Pancreas (tissue), 10 donors: ENCODE results near the gene KATNAL1. TPM values are rescaled to one million over a fixed set of nuclear protein-coding genes. Genes with fewer than 3 reads are reported as not detected.

Source experiments
- ATAC-seq, 4 donors: fragments of 200-7000 bp; cut with Tn5 transposase; one replicate each; pipeline versions ENCODE4 v1.8.0 to v1.9.1; 2020; ENCODE audit warnings: mild to moderate bottlenecking in 4 of 4, moderate library complexity in 4 of 4
- DNase-seq, 6 donors: peaks; one replicate each; pipeline ENCODE4 v3.0.0-alpha.2; 2020
- FAIRE-seq: peaks from 2 replicates; lab custom pipeline; 2012; peaks lifted over from hg19 to GRCh38; lab: Jason Lieb, UNC
- H3K27ac ChIP-seq, 4 donors: fragments of 200-600 bp; sonication (generic); 1 replicate in 3 of 4; 2 replicates in 1 of 4; pipeline versions ENCODE4 v1.5.0 to v1.8.0; 2020
- H3K27me3 ChIP-seq, 4 donors: fragments of 200-600 bp; one replicate each; pipeline ENCODE4 v1.8.0; 2021
- H3K36me3 ChIP-seq, 3 donors: fragments of 200-600 bp; sonication (generic) in 1 of 3; one replicate each; pipeline versions ENCODE4 v1.5.0 to v1.8.0; 2020 to 2021
- H3K4me1 ChIP-seq, 3 donors: fragments of 200-600 bp; one replicate each; pipeline ENCODE4 v1.8.0; 2021
- H3K4me3 ChIP-seq, 4 donors: fragments of 200-600 bp; sonication (generic) in 2 of 4; one replicate each; pipeline versions ENCODE4 v1.5.0 to v1.8.0; 2020 to 2021
- H3K9me3 ChIP-seq, 4 donors: fragments of 200-600 bp; one replicate each; pipeline ENCODE4 v1.8.0; 2021
- CTCF ChIP-seq, 4 donors: fragments of 200-600 bp; sonication (generic) in 3 of 4; IDR thresholded peaks; one replicate each; pipeline versions ENCODE4 v1.5.0 to v1.8.0; 2021; ENCODE audit warnings: antibody characterized with exemption in 4 of 4
- WGBS, 2 donors: extraction: QIAGEN DNeasy Blood & Tissue Kit; methylation state at CpG; one replicate each; pipeline ENCODE4 v1.1.7; 2013; 5-methylcytosine and 5-hydroxymethylcytosine counted together
- intact Hi-C, 3 donors: fragments of 100-400 bp; cut with DNase I; formaldehyde crosslinking; loops; one replicate each; pipeline versions ENCODE4 v1.11.1 to v1.14.2; 2022
- polyA plus RNA-seq, 2 donors: library from polyadenylated mRNA; stranded (reverse); fragments of 200-250 nt; gene quantifications; one replicate each; pipeline ENCODE4 v1.2.3, GENCODE V29; 2013
- total RNA-seq, 6 donors: library from RNA; stranded (reverse); fragmentation: NEBNext Ultra II Directional in 4 of 6; extraction: Animal tissue kit (Norgen Biotek cat#: 25700) in 4 of 6; gene quantifications; one replicate each; pipeline versions ENCODE4 v1.2.1 to v1.2.4, GENCODE V29; 2021 to 2023
- donor health status: healthy with polysubstance abuse.
- donor health status: DM: no; HTN: no; CAD: no; lungs with moderate emphysema.
- donor health status: DM: no; HTN: no; CAD: no.
- donor health status: control.
- donor health status: control.
- donor health status: Bipolar disorder and iron deficiency.
- donor health status: DM: yes; HTN: yes; CAD: no.
- donor health status: DM: no; HTN: no; CAD: no.
- donor health status: DM: no; HTN: no; CAD: no.
- donor health status: DM: yes; HTN: yes; CAD: no.

KATNAL1 gene
- total and polyA plus RNA-seq, 8 donors = 1.1 to 9.3 (median 2.6) TPM

GRCh38 chr13:30307971-30308290, 580 bp upstream of the KATNAL1 start:
- no peaks in the 10 kb centered on the region for H3K27me3 ChIP-seq
- H3K9me3 ChIP-seq = no peaks in the 10 kb centered on the region
- 28 to 31% methylated on average over 8 of the region's 8 CpGs for WGBS, 2 donors
- intact Hi-C loops = no loop called here
- no peaks in the 10 kb centered on the region for H3K36me3 ChIP-seq
- no peak for DNase-seq
- H3K27ac ChIP-seq = peak overlapping the region in 1 of 4 donors; percentile 64
- TF ChIP-seq CTCF (IDR thresholded peaks at IDR 0.05) = no peak
- ATAC-seq = no peak
- H3K4me1 ChIP-seq = no peaks in the 10 kb centered on the region
- FAIRE-seq = no peak
- H3K4me3 ChIP-seq = peak overlapping the region; percentile 43 to 99 (median 87)

- intact Hi-C loops = no loop called here
- Histone ChIP-seq H3K27ac (peak overlapping the region; percentile 33 to 75 (median 67)), H3K4me1 (no peaks in the 10 kb centered on the region), H3K36me3 (no peaks in the 10 kb centered on the region), H3K27me3 (no peaks in the 10 kb centered on the region), H3K4me3 (peak overlapping the region; percentile 43 to 99 (median 87)), H3K9me3 (no peaks in the 10 kb centered on the region)
- ATAC-seq (peak; percentile 98 to 99 (median 98)), FAIRE-seq (no peak), DNase-seq (peak; percentile 91 to 96 (median 93))
- TF ChIP-seq CTCF (IDR thresholded peaks at IDR 0.05) = no peak
- WGBS, 2 donors = 0% methylated on average over 37 of the region's 37 CpGs
Measured at GRCh38 chr13:30306762-30307193, 573 bp downstream of the KATNAL1 start.

- Histone ChIP-seq H3K27ac (no peak overlapping the region), H3K9me3 (no peaks in the 10 kb centered on the region), H3K4me3 (no peak overlapping the region), H3K27me3 (no peaks in the 10 kb centered on the region), H3K4me1 (no peaks in the 10 kb centered on the region), H3K36me3 (no peaks in the 10 kb centered on the region)
- WGBS, 2 donors = 73 to 79% methylated on average over 1 of the region's 1 CpG
- DNase-seq (no peak), ATAC-seq (no peak), FAIRE-seq (no peak)
- intact Hi-C loops = no loop called here
- no peak for TF ChIP-seq CTCF (IDR thresholded peaks at IDR 0.05)
Measured at GRCh38 chr13:30305456-30305970, 1.8 kb downstream of the KATNAL1 start.

- Histone ChIP-seq H3K27ac (no peak overlapping the region), H3K9me3 (no peaks in the 10 kb centered on the region), H3K4me3 (no peak overlapping the region), H3K27me3 (no peaks in the 10 kb centered on the region), H3K4me1 (no peaks in the 10 kb centered on the region), H3K36me3 (no peaks in the 10 kb centered on the region)
- intact Hi-C loops = no loop called here
- no peak for DNase-seq
- WGBS, 2 donors = 41 to 43% methylated on average over 1 of the region's 1 CpG
- no peak for ATAC-seq
- no peak for FAIRE-seq
- TF ChIP-seq CTCF (IDR thresholded peaks at IDR 0.05) = no peak
Measured at GRCh38 chr13:30303269-30303668, 4.1 kb downstream of the KATNAL1 start.

GRCh38 chr13:30301827-30302226, 5.5 kb downstream of the KATNAL1 start:
- TF ChIP-seq CTCF (IDR thresholded peaks at IDR 0.05) = no peak
- H3K4me1 ChIP-seq = no peaks in the 10 kb centered on the region
- no peaks in the 10 kb centered on the region for H3K36me3 ChIP-seq
- H3K9me3 ChIP-seq = no peaks in the 10 kb centered on the region
- ATAC-seq (no peak), DNase-seq (no peak), FAIRE-seq (no peak)
- intact Hi-C loops = no loop called here
- no peak overlapping the region for H3K4me3 ChIP-seq
- WGBS, 2 donors = 87 to 89% methylated on average over 5 of the region's 5 CpGs
- no peak overlapping the region for H3K27ac ChIP-seq
- H3K27me3 ChIP-seq = no peaks in the 10 kb centered on the region
